HT-29 (cell line): ENCODE results near the gene CUX1. TPM values are rescaled to one million over a fixed set of nuclear protein-coding genes. Genes with fewer than 3 reads are reported as not detected.
"Not testable (repeated sequence)": the region's sequence is repeated elsewhere in the genome, so short reads cannot be mapped to it uniquely, and the experiment has no call there.

Source experiments
- DNase-seq: peaks from one replicate; pipeline ENCODE4 v3.0.0-alpha.2; 2015; ENCODE audit warnings: low spot score
- total RNA-seq: library from RNA; depleted of rRNA; stranded (reverse); fragments of >200 nt; shearing (Covaris generic); gene quantifications from 2 replicates; pipeline ENCODE4 v1.2.3, GENCODE V29; 2014

CUX1 gene
- total RNA-seq, 1 experiment from 2014 or later = 48.3 TPM

GRCh38 chr7:101854084-101854865 is 36.8 kb downstream of the CUX1 start:
- no peak for DNase-seq

GRCh38 chr7:101856473-101857357 is 39.3 kb downstream of the CUX1 start:
- peak; percentile 99 for DNase-seq

GRCh38 chr7:101857358-101857811 is 40.0 kb downstream of the CUX1 start:
- no peak for DNase-seq

GRCh38 chr7:101858437-101859385 is 41.3 kb downstream of the CUX1 start:
- DNase-seq = no peak

GRCh38 chr7:101859411-101860106 is 42.1 kb downstream of the CUX1 start:
- no peak for DNase-seq

- no peak for DNase-seq
These were observed 43.1 kb downstream of the CUX1 start for GRCh38 chr7:101860316-101861217.

GRCh38 chr7:101861218-101861775 is 43.9 kb downstream of the CUX1 start:
- DNase-seq = no peak

GRCh38 chr7:101862280-101863220 is 45.1 kb downstream of the CUX1 start:
- DNase-seq = no peak

- DNase-seq = no peak
These were observed 46.2 kb downstream of the CUX1 start for GRCh38 chr7:101863598-101863997.

- no peak for DNase-seq
These were observed 46.6 kb downstream of the CUX1 start for GRCh38 chr7:101864039-101864438.

- DNase-seq = no peak
These were observed 47.6 kb downstream of the CUX1 start for GRCh38 chr7:101865031-101865430.

GRCh38 chr7:101865455-101865854 is 48.0 kb downstream of the CUX1 start:
- DNase-seq = no peak

- DNase-seq = no peak
These were observed 48.9 kb downstream of the CUX1 start for GRCh38 chr7:101866328-101866727.

GRCh38 chr7:101867265-101867664 is 49.8 kb downstream of the CUX1 start:
- DNase-seq = no peak

- DNase-seq = not testable (repeated sequence)
These were observed 50.3 kb downstream of the CUX1 start for GRCh38 chr7:101867681-101868080.

- DNase-seq = no peak
These were observed 50.9 kb downstream of the CUX1 start for GRCh38 chr7:101868191-101868950.
